B cell (primary cell): Measurements from ENCODE around the gene TBX4. TPM values are rescaled to one million over a fixed set of nuclear protein-coding genes. Genes with fewer than 3 reads are reported as not detected.
"Not testable (repeated sequence)": the region's sequence is repeated elsewhere in the genome, so short reads cannot be mapped to it uniquely, and the experiment has no call there.

Source experiments
- ATAC-seq: fragments of 200-7000 bp; cut with Tn5 transposase; one replicate; pipeline ENCODE4 v1.10.0; 2021; ENCODE audit warnings: low read depth, mild to moderate bottlenecking, moderate number of reproducible peaks, moderate library complexity
- CTCF ChIA-PET: fragments of 350-600 bp; sonication (Branson Sonifier 250); formaldehyde crosslinking; loops from one replicate; lab custom pipeline; 2021; ENCODE audit warnings: antibody characterized with exemption, inconsistent platforms; lab: Charles Lee
- POLR2A ChIA-PET: fragments of 350-600 bp; sonication (Branson Sonifier 250); formaldehyde crosslinking; loops from one replicate; lab custom pipeline; 2021; ENCODE audit warnings: antibody characterized with exemption; lab: Charles Lee
- DNase-seq: peaks from one replicate; pipeline ENCODE4 v3.0.0; 2013
- H2AFZ ChIP-seq: 2 replicates; pipeline ENCODE4 v1.6.1; 2012; ENCODE audit warnings: mild to moderate bottlenecking, low read depth, low read length; ENCODE audit not compliant: insufficient read depth, poor library complexity, severe bottlenecking
- H3K27ac ChIP-seq, 2 donors: 1 replicate in 1 of 2; 2 replicates in 1 of 2; pipeline ENCODE4 v1.5.1; 2012 to 2013; ENCODE audit warnings: low read length in 2 of 2, mild to moderate bottlenecking in 2 of 2, moderate library complexity in 1 of 2
- H3K27me3 ChIP-seq, 4 experiments: fragments of 200-600 bp in 1 of 4; sonication (generic) in 1 of 4; replicated peaks in 1 of 4; 1 replicate in 2 of 4; 2 replicates in 2 of 4; pipeline versions ENCODE4 v1.6.1 to v1.7.0; 2013 to 2016; ENCODE audit warnings: low read length in 3 of 4, mild to moderate bottlenecking in 2 of 4, mixed read lengths in 1 of 4, moderate library complexity in 1 of 4; ENCODE audit not compliant: insufficient read depth in 4 of 4, control insufficient read depth in 3 of 4; ENCODE audit errors: control extremely low read depth in 1 of 4
- H3K36me3 ChIP-seq, 2 experiments: replicated peaks in 1 of 2; 1 replicate in 1 of 2; 2 replicates in 1 of 2; pipeline versions ENCODE4 v1.6.1 to v1.7.1; 2013; ENCODE audit warnings: low read length in 1 of 2; ENCODE audit not compliant: insufficient read depth in 2 of 2, control insufficient read depth in 1 of 2; ENCODE audit errors: control extremely low read depth in 1 of 2, extremely low read depth in 1 of 2
- H3K4me1 ChIP-seq, 2 donors: fragments of 200-600 bp in 1 of 2; sonication (generic) in 1 of 2; 1 replicate in 1 of 2; 2 replicates in 1 of 2; pipeline versions ENCODE4 v1.5.1 to v1.6.1; 2013 to 2017; ENCODE audit warnings: low read length in 2 of 2; ENCODE audit not compliant: control insufficient read depth in 2 of 2, insufficient read depth in 2 of 2
- H3K4me2 ChIP-seq: replicated peaks from 2 replicates; pipeline ENCODE3; 2012; ENCODE audit warnings: mild to moderate bottlenecking, low read depth, low read length; ENCODE audit not compliant: poor library complexity, severe bottlenecking
- H3K4me3 ChIP-seq, 5 experiments: fragments of 200-600 bp in 1 of 5; sonication (generic) in 1 of 5; 1 replicate in 3 of 5; 2 replicates in 2 of 5; pipeline versions ENCODE4 v1.5.1 to v1.7.0; 2011 to 2016; ENCODE audit warnings: low read length in 4 of 5, mild to moderate bottlenecking in 4 of 5, low read depth in 2 of 5, control low read depth in 1 of 5, moderate library complexity in 1 of 5; ENCODE audit not compliant: insufficient read depth in 1 of 5; ENCODE audit errors: control extremely low read depth in 1 of 5, extremely low read depth in 1 of 5
- H3K79me2 ChIP-seq: fragments of 200-600 bp; sonication (generic); one replicate; pipeline ENCODE4 v1.6.0; 2016; ENCODE audit warnings: low read length; ENCODE audit not compliant: control insufficient read depth, insufficient read depth
- H3K9ac ChIP-seq: fragments of 200-600 bp; sonication (generic); 2 replicates; pipeline ENCODE4 v1.6.1; 2017; ENCODE audit warnings: mild to moderate bottlenecking, low read length, moderate library complexity
- H3K9me3 ChIP-seq, 3 donors: one replicate each; pipeline versions ENCODE4 v1.6.1 to v1.7.1; 2013; ENCODE audit warnings: low read length in 2 of 3; ENCODE audit not compliant: control insufficient read depth in 2 of 3, insufficient read depth in 1 of 3; ENCODE audit errors: control extremely low read depth in 1 of 3
- H4K20me1 ChIP-seq: 2 replicates; pipeline ENCODE4 v1.6.0; 2012; ENCODE audit warnings: mild to moderate bottlenecking, low read length; ENCODE audit not compliant: insufficient read depth, control insufficient read depth, poor library complexity, severe bottlenecking
- H3K27ac Mint-ChIP-seq: one replicate; pipeline ENCODE4 v1.8.0; 2021; ENCODE audit warnings: mixed read lengths
- H3K27me3 Mint-ChIP-seq: one replicate; pipeline ENCODE4 v1.8.0; 2021; ENCODE audit warnings: mixed read lengths
- H3K4me1 Mint-ChIP-seq: one replicate; pipeline ENCODE4 v1.8.0; 2021; ENCODE audit warnings: mixed read lengths
- H3K4me3 Mint-ChIP-seq: one replicate; pipeline ENCODE4 v1.8.0; 2021; ENCODE audit warnings: mixed read lengths
- H3K9me3 Mint-ChIP-seq: one replicate; pipeline ENCODE4 v1.8.0; 2022; ENCODE audit warnings: mixed read lengths; ENCODE audit not compliant: insufficient read depth
- CTCF ChIP-seq: fragments of 200-600 bp; IDR thresholded peaks from one replicate; pipeline ENCODE4 v1.8.0; 2022; ENCODE audit warnings: antibody characterized with exemption, mild to moderate bottlenecking
- EZH2 ChIP-seq: IDR thresholded peaks from 2 replicates; pipeline ENCODE4 v1.6.1; 2012; ENCODE audit warnings: borderline replicate concordance, low read depth, mild to moderate bottlenecking, moderate library complexity, low read length; ENCODE audit not compliant: insufficient read depth, poor library complexity, severe bottlenecking
- WGBS: methylation state at CpG from one replicate; pipeline ENCODE4 v1.1.5; 2013; ENCODE audit warnings: missing lambda C conversion rate; ENCODE audit not compliant: insufficient coverage; 5-methylcytosine and 5-hydroxymethylcytosine counted together
- intact Hi-C: fragments of 100-400 bp; cut with micrococcal nuclease; formaldehyde crosslinking; loops from one replicate; pipeline ENCODE4 v1.10.0; 2022
- polyA plus RNA-seq: library from polyadenylated mRNA; depleted of rRNA; stranded (reverse); fragments of >200 nt; gene quantifications from 2 replicates; pipeline ENCODE4 v1.2.3, GENCODE V29; 2012
- total RNA-seq, 2 donors: library from RNA; stranded (reverse); fragments of 120-200 nt in 1 of 2; gene quantifications; 1 replicate in 1 of 2; 2 replicates in 1 of 2; pipeline versions ENCODE4 v1.2.3 to v1.2.4, GENCODE V29; 2013 to 2022

TBX4 gene
- total and polyA plus RNA-seq, 2 donors (not counting 1 experiment from before 2014, with no cell fraction given): not detected

GRCh38 chr17:61448042-61448441, 4.2 kb upstream of the TBX4 start:
- POLR2A ChIA-PET: no interaction called here

GRCh38 chr17:61449140-61449539, 3.1 kb upstream of the TBX4 start:
- H3K36me3 ChIP-seq, H3K4me3 Mint-ChIP-seq, H3K27ac ChIP-seq, ATAC-seq, H3K9ac ChIP-seq, intact Hi-C loops, H3K4me2 ChIP-seq, POLR2A ChIA-PET, H4K20me1 ChIP-seq, DNase-seq, H3K9me3 Mint-ChIP-seq, H3K27ac Mint-ChIP-seq, H3K79me2 ChIP-seq, H3K4me3 ChIP-seq, H2AFZ ChIP-seq: not testable (repeated sequence)
- Mint-ChIP-seq H3K4me1 (peaks cover 15% of the 10 kb centered on the region), H3K27me3 (peaks cover 56% of the 10 kb centered on the region)
- 25% methylated on average over 1 of the region's 4 CpGs for WGBS
- CTCF ChIA-PET: interaction anchor here (1.6 to 2.0 kb wide), 2 partner anchors 10 to 37 kb away, joined by 4 to 6 read pairs; no protein-coding TSS in a partner anchor
- Histone ChIP-seq H3K4me1 (peaks cover 17 to 21% of the 10 kb centered on the region in 2 donors), H3K9me3 (peaks cover 0 to 13% (median 0%) of the 10 kb centered on the region in 3 donors), H3K27me3 (peaks cover 2 to 51% (median 43%) of the 10 kb centered on the region in 4 experiments)

More at GRCh38 chr17:61448042-61448441, 4.2 kb upstream of the TBX4 start:
- Histone ChIP-seq H3K27ac (no peak overlapping the region), H2AFZ (no peak overlapping the region), H3K4me3 (no peak overlapping the region), H4K20me1 (no peaks in the 10 kb centered on the region), H3K9ac (no peak overlapping the region), H3K27me3 (peaks cover 2 to 51% (median 37%) of the 10 kb centered on the region in 4 experiments), H3K79me2 (no peaks in the 10 kb centered on the region), H3K4me1 (peaks cover 17 to 18% of the 10 kb centered on the region in 2 donors), H3K9me3 (peaks cover 0 to 12% (median 0%) of the 10 kb centered on the region in 3 donors), H3K4me2 (no peak overlapping the region), H3K36me3 (no peaks in the 10 kb centered on the region)
- Mint-ChIP-seq H3K27me3 (peaks cover 45% of the 10 kb centered on the region), H3K9me3 (no peaks in the 10 kb centered on the region), H3K4me3 (no peak overlapping the region), H3K27ac (no peak overlapping the region), H3K4me1 (peaks cover 8% of the 10 kb centered on the region)
- WGBS: 93% methylated on average over 2 of the region's 2 CpGs
- no peak for DNase-seq
- no peak for ATAC-seq
- intact Hi-C loops: no loop called here
- TF ChIP-seq CTCF (no peak), EZH2 (no peak)
- CTCF ChIA-PET: interaction anchor here (1.6 to 2.0 kb wide), 2 partner anchors 9 to 36 kb away, joined by 4 to 6 read pairs; no protein-coding TSS in a partner anchor
